GM21423 (cell line): ENCODE data around the gene CEMIP.

Experiments
- ATAC-seq: cut with Tn5 transposase; IDR thresholded peaks from one replicate; pipeline ENCODE4 v1.9.1; 2021; ENCODE audit warnings: mild to moderate bottlenecking, moderate library complexity; ENCODE audit not compliant: unreplicated experiment

CEMIP gene

GRCh38 chr15:80921736-80922410, 142.7 kb downstream of the CEMIP start:
- no peak for ATAC-seq

DNA sequence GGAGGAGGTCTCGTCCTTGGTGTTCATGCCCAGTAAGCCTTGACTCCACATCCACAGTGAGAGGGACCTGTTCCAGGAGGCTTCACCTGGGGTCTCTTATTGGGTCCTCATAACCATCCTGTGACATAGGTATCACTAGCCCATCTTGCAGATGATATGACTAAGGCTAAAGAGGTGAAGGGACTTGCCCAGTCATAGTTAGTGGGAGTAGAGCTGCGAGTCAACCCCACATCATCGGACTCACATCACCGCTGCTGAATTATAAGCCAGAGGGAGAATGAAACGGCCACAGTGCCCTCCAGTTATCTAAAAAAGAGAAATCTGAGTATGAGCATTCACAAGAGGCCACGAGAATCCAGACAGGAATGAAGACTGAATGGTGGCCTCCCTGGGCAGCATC, 144.5 kb downstream of the CEMIP start:
- no peak for ATAC-seq

- no peak for ATAC-seq
Measured at GRCh38 chr15:80924278-80924677, 145.1 kb downstream of the CEMIP start.

- ATAC-seq: no peak
Measured at GRCh38 chr15:80925597-80926059, 146.5 kb downstream of the CEMIP start.

GRCh38 chr15:80926126-80926525, 147.0 kb downstream of the CEMIP start:
- ATAC-seq: no peak

GRCh38 chr15:80929225-80929624, 150.1 kb downstream of the CEMIP start:
- ATAC-seq: no peak

- ATAC-seq: no peak
Measured at GRCh38 chr15:80929689-80930088, 150.5 kb downstream of the CEMIP start.

GRCh38 chr15:80931191-80931590, 152.0 kb downstream of the CEMIP start:
- no peak for ATAC-seq

DNA sequence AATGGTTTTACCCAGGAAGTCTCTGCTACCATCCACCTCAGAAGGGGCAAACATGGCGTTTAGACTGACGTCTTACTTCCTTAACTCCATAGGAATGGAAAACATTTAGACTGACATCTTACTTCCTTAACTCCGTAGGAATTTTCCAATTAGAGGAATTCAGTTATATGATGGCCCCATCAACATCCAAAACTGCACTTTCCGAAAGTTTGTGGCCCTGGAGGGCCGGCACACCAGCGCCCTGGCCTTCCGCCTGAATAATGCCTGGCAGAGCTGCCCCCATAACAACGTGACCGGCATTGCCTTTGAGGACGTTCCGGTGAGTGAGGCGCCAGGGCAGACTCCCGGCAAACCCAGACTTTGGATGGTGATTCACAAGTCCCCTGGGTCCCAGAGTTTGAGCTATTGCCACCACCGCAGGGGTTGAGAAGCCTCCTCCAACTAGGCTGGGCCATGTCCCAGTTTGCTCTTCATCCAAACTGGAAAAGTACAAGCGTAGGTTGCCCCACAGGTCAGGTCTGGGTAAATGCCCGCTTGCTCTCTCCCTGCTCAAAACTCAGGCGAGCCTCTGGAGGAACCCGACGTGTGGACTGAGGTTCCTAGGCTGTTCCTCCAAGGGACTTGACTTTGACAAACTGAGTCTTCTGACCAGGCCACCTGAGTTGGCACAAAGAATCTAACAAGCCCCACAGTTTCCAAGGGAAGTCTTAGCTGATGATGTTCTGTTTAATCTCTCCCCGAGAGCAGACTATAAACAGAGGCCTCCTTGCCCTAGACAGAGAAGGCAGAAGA, 152.7 kb downstream of the CEMIP start:
- no peak for ATAC-seq

GRCh38 chr15:80932513-80932815, 153.3 kb downstream of the CEMIP start:
- ATAC-seq: no peak

GRCh38 chr15:80932989-80933388, 153.8 kb downstream of the CEMIP start:
- no peak for ATAC-seq

GRCh38 chr15:80934761-80935221, 155.6 kb downstream of the CEMIP start:
- ATAC-seq: no peak

- ATAC-seq: no peak
Measured at GRCh38 chr15:80936288-80937078, 157.3 kb downstream of the CEMIP start.

DNA sequence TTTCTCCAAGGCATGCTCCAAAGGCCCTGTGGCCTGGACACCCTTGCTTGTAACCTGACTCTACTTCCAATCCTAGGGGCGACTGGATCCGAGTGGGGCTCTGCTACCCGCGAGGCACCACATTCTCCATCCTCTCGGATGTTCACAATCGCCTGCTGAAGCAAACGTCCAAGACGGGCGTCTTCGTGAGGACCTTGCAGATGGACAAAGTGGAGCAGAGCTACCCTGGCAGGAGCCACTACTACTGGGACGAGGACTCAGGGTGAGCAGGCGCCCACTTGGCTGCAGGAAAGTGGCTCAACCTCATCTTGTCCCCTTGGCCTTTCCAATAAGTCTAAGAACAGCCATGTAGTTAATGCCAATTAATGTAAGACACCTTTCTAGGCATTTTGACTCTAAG, 158.5 kb downstream of the CEMIP start:
- ATAC-seq: no peak

DNA sequence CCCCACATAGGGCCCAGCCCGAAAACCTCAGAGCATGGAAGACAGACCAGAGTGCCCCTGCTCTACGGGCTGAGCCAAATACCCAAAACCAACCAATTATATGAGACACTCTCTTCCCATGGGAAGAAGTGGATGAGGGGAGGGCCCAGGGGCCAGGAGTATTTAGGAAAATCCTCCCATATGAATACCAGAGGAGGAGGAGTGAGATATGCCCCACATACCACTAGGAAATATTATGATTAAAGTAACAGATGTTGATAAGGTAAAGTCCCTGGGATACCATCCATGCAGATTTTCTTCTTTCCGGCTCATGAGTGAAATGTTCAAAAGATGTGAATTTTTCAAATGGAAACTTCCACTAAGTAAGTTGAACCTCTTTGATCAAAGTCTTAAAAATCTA, 160.0 kb downstream of the CEMIP start:
- ATAC-seq: no peak

GRCh38 chr15:80940331-80940730, 161.2 kb downstream of the CEMIP start:
- no peak for ATAC-seq

DNA sequence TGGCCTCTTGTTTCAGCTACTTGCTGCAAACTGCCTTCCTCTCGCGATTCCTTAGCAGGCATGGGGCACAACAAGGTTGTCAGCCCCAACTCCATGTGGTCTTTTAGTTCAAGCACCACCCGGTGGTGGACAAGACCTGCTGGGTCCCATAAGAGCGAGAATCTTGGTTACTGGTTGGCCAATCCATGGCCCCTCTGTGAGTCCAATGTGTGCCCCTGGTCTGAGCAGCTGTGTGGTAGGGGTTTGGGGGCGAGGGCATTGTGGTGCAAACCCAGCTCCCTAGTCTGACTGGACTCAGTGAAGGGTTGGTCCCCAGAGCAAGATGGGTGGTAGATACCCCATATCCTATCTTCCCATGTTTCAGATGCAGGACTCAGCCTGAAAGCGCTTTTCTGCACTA, 161.7 kb downstream of the CEMIP start:
- ATAC-seq: no peak

- ATAC-seq: no peak
Measured at GRCh38 chr15:80942266-80942665, 163.1 kb downstream of the CEMIP start.

DNA sequence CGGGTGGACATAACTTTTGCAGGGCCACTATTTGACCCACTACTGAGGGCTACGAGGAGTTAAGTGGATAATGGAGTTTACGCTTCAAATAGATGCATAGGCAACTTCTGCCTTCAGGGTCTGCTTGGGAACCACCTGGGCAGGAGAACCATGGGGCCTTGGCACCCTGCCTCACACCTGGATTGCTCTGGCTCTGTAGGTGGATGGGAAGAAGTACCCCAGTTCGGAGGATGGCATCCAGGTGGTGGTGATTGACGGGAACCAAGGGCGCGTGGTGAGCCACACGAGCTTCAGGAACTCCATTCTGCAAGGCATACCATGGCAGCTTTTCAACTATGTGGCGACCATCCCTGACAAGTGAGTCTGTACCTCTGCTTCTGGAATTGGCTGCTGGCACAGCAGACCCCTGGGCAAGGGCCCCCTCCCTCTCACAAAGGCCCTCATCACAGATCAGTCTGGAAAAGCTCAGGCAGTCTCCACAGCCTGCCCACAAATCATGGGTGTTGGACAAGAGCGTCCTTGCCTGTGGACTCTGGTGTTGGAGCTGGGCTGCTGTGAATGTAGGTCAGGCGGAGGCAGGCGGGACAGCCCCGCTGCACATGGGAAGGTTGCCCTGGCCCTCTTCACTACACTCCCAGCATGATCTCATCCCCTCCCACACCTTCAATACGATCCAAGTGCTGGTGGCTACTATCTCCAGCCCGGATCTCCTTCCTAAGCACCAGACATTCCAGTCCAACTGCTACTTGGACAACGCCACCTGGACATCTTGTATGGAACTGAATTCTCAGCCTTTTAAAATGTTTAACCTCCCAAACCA, 163.8 kb downstream of the CEMIP start:
- no peak for ATAC-seq

DNA sequence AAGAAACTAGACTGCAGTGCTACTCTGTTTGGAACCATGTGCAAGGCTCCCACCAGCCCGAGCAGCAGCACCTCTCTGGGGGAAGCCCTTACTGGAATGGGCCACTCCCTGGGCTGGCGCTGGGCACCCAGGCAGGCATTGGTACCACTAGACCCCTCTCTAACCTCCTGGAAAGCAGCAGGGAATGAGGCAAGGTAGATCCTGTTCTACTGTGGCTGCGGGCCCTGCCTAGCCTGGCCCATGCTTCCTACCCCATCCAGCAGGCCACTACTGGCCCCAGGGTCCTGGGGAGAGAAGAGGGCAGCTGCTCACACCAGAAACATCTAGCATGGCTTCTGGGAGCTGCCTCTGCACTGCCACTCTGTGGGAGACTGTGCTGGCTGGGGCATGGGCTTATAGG, 165.6 kb downstream of the CEMIP start:
- ATAC-seq: no peak

DNA sequence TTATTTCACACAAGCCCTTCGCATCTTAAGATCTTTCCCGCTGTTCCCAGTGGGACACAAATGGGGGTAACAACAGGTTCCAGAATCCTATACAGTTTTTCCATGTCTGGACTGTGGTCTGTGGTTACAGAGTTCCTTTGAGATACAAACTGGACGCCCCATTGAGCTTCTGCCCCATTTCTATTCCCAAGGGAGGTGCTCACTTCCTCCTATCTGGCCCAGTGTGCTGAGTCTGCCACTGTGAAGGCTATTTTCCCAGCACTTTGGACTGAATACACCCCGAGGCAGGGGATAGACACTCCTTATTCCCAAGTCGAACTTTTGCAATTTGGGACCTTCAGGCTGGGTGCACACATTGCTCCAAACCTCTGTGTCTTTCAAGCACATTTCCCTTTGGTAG, 166.4 kb downstream of the CEMIP start:
- ATAC-seq: no peak
